Testis (tissue), 3 donors: ENCODE results near the gene MYADM. TPM values are rescaled to one million over a fixed set of nuclear protein-coding genes. Genes with fewer than 3 reads are reported as not detected.
"Not testable (repeated sequence)": the region's sequence is repeated elsewhere in the genome, so short reads cannot be mapped to it uniquely, and the experiment has no call there.

Source experiments
- DNase-seq: peaks from one replicate; pipeline ENCODE4 v3.0.0-alpha.2; 2019
- H3K27ac ChIP-seq, 2 donors: fragments of 200-600 bp; sonication (generic); one replicate each; pipeline ENCODE4 v1.5.1; 2019
- H3K27me3 ChIP-seq: fragments of 200-600 bp; sonication (generic); one replicate; pipeline ENCODE4 v1.5.1; 2019
- H3K36me3 ChIP-seq: fragments of 200-600 bp; sonication (generic); one replicate; pipeline ENCODE4 v1.5.1; 2017; ENCODE audit warnings: low read depth; ENCODE audit errors: missing control alignments
- H3K4me1 ChIP-seq: fragments of 200-600 bp; sonication (generic); one replicate; pipeline ENCODE4 v1.5.1; 2019
- H3K4me3 ChIP-seq, 2 donors: fragments of 200-600 bp; sonication (generic); one replicate each; pipeline ENCODE4 v1.5.1; 2017 to 2019
- H3K9me3 ChIP-seq: fragments of 200-600 bp; sonication (generic); one replicate; pipeline ENCODE4 v1.5.1; 2017
- POLR2A ChIP-seq: fragments of 450-650 bp; IDR thresholded peaks from one replicate; pipeline ENCODE4 v1.6.1; 2017; ENCODE audit warnings: antibody characterized with exemption, mild to moderate bottlenecking, moderate library complexity
- WGBS, 2 donors: methylation state at CpG; one replicate each; pipeline ENCODE4 v1.1.5; 2018; 5-methylcytosine and 5-hydroxymethylcytosine counted together
- intact Hi-C: fragments of 100-400 bp; cut with DNase I; formaldehyde crosslinking; loops from one replicate; pipeline ENCODE4 v1.15.1; 2023; ENCODE audit warnings: low total_unique reads
- polyA plus RNA-seq: library from polyadenylated mRNA; stranded (reverse); fragments of 350-450 nt; fragmentation: Illumina TruSeq; extraction: RNeasy Lipid Tissue Mini Kit (QIAGEN cat#74804); gene quantifications from one replicate; pipeline ENCODE4 v1.2.3, GENCODE V29; 2014; ENCODE audit warnings: low read depth, low replicate concordance; ENCODE audit not compliant: insufficient read depth
- total RNA-seq, 2 donors: library from RNA; depleted of rRNA; stranded (reverse); fragments of >200 nt; gene quantifications; one replicate each; pipeline ENCODE4 v1.2.3, GENCODE V29; 2016
- TF ChIP-seq, protein P1 (sequence below), 3 experiments: fragments of 450-650 bp in 2 of 3; fragments of 200-600 bp in 1 of 3; sonication (generic) in 1 of 3; IDR thresholded peaks; one replicate each; pipeline ENCODE4 v1.5.1; 2016 to 2019; ENCODE audit warnings: antibody characterized with exemption in 3 of 3, mild to moderate bottlenecking in 2 of 3, moderate library complexity in 1 of 3

Gene MYADM
- total and polyA plus RNA-seq, 3 donors from 2014 or later: 48.7 to 128 (median 57.8) TPM

DNA sequence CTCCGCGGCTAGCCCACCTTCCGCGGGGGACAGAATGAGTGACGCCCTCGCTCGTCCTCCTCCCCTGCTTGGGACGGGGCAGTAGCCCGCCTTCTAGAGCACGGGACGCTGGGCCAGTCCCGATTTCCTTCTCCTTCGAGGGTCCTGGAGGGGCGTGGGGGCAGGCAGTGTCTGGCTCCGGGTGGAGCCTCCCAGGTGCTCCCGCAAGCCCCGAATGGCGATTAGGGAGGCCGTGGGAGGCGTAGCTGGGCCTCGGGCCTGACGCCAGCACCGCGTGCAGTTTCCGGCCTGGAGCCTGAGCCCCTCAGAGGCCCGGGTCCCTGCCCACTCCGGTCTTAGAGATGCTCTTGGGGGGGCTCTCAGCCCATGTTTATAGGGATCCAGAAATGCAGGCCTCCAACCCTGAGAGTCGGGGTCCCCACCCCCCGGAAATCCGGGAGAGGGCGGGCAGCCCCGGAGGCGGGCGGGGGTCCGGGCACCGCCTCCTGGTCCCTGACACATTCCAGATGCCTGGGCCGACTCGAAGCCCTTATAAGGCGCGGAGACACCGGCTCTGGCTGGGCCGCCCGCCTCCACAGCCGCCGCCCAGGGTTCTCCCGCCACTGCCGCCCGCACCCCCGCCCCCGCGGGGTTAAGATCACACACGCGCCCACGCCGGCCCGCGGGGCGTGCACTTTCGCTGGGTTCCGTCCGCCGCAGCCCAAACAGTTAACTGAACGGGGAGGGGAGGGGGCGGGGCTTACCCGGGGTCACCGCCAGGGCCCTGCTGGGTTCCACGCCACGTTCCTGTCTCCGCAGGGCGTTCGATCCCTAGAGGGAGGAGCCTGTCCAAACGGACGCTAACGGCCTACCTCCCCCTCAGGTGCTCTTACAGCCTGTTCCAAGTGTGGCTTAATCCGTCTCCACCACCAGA, 1.5 kb downstream of the MYADM start:
- Histone ChIP-seq H3K36me3 (no peaks in the 10 kb centered on the region), H3K27ac (peak overlapping the region; percentile 94 to 95), H3K4me1 (peaks cover 18% of the 10 kb centered on the region), H3K4me3 (peak overlapping the region; percentile 61 to 80), H3K9me3 (no peaks in the 10 kb centered on the region), H3K27me3 (no peaks in the 10 kb centered on the region)
- DNase-seq: peak; percentile 86
- TF ChIP-seq POLR2A: no peak
- TF ChIP-seq, protein P1, sequence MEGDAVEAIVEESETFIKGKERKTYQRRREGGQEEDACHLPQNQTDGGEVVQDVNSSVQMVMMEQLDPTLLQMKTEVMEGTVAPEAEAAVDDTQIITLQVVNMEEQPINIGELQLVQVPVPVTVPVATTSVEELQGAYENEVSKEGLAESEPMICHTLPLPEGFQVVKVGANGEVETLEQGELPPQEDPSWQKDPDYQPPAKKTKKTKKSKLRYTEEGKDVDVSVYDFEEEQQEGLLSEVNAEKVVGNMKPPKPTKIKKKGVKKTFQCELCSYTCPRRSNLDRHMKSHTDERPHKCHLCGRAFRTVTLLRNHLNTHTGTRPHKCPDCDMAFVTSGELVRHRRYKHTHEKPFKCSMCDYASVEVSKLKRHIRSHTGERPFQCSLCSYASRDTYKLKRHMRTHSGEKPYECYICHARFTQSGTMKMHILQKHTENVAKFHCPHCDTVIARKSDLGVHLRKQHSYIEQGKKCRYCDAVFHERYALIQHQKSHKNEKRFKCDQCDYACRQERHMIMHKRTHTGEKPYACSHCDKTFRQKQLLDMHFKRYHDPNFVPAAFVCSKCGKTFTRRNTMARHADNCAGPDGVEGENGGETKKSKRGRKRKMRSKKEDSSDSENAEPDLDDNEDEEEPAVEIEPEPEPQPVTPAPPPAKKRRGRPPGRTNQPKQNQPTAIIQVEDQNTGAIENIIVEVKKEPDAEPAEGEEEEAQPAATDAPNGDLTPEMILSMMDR (IDR thresholded peaks at IDR 0.05): peak in 2 of 3 experiments; percentile 20 to 33
- intact Hi-C loops: no loop called here
- 0 to 1% methylated on average over 3 to 37 of the region's 75 CpGs for WGBS, 2 donors

DNA sequence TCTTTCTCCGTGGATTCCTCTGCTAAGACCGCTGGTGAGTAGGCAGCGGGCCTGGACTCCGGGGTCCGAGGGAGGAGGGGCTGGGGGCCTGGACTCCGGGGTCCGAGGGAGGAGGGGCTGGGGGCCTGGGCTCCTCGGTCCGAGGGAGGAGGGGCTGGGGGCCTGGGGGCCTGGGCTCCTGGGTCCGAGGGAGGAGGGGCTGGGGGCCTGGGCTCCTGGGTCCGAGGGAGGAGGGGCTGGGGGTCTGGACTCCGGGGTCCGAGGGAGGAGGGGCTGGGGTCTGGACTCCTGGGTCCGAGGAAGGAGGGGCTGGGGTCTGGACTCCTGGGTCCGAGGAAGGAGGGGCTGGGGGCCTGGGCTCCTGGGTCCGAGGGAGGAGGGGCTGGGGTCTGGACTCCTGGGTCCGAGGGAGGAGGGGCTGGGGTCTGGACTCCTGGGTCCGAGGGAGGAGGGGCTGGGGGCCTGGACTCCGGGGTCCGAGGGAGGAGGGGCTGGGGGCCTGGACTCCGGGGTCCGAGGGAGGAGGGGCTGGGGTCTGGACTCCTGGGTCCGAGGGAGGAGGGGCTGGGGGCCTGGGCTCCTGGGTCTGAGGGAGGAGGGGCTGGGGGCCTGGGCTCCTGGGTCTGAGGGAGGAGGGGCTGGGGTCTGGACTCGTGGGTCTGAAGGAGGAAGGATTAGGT, 2.3 kb downstream of the MYADM start:
- peak overlapping the region; percentile 61 to 80 for H3K4me3 ChIP-seq
- H3K27me3 ChIP-seq, H3K36me3 ChIP-seq, H3K9me3 ChIP-seq, DNase-seq, intact Hi-C loops: not testable (repeated sequence)
- peak overlapping the region; percentile 94 to 95 for H3K27ac ChIP-seq
- 2 to 4% methylated on average over 8 to 13 of the region's 24 CpGs for WGBS, 2 donors
- H3K4me1 ChIP-seq: peaks cover 19% of the 10 kb centered on the region

DNA sequence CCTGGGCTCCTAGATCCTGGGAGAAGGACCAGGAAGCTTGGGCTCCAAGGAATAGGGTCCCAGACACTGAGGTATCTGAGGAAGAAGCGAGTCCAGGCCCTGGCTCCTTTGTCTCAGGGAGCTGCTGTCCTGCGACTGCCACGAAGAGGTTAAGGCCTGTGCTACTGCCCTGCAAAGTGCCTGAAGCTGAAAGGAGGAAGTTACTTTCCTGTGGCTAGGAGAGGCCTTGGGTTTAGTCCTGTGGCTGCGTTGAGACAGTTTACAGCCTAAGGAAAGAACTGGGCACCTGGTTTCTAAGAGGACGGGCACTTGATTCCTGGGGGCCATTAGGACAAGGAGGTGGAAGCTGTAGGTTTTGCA, 2.8 kb downstream of the MYADM start:
- Histone ChIP-seq H3K9me3 (no peaks in the 10 kb centered on the region), H3K4me1 (peaks cover 21% of the 10 kb centered on the region), H3K36me3 (no peaks in the 10 kb centered on the region), H3K4me3 (no peak overlapping the region), H3K27ac (peak overlapping the region; percentile 94 to 95), H3K27me3 (no peaks in the 10 kb centered on the region)
- 38 to 45% methylated on average over 5 of the region's 5 CpGs for WGBS, 2 donors
- TF ChIP-seq, protein P1 (IDR thresholded peaks at IDR 0.05): no peak
- TF ChIP-seq POLR2A: no peak
- intact Hi-C loops: no loop called here
- peak; percentile 38 for DNase-seq

DNA sequence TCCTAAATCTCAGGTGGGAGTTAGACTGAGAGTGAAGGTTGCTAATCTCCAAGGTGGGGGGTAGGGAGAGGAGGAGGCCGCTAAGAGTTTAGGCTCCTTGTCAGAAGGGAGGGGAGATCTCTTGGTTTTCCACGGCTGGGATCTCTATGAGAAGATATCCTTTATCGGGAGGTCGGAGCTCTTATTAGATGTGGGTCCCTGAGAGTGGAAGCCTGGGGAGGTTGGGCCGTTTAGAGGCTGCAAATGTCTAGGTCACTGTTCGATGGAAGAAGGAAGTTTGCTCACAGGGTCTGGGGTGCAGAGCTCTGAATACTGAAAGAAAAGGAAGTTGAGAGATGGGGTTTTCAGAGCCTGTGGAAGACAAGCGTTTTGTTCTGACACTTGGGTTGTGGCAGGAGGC, 3.8 kb downstream of the MYADM start:
- DNase-seq: no peak
- TF ChIP-seq, protein P1 (IDR thresholded peaks at IDR 0.05): no peak
- no peak for TF ChIP-seq POLR2A
- H3K4me3 ChIP-seq: no peak overlapping the region
- 48 to 58% methylated on average over 7 of the region's 7 CpGs for WGBS, 2 donors
- intact Hi-C loops: no loop called here
- no peak overlapping the region for H3K27ac ChIP-seq
- H3K4me1 ChIP-seq: peaks cover 16% of the 10 kb centered on the region
- no peaks in the 10 kb centered on the region for H3K9me3 ChIP-seq
- no peaks in the 10 kb centered on the region for H3K27me3 ChIP-seq
- H3K36me3 ChIP-seq: no peaks in the 10 kb centered on the region

DNA sequence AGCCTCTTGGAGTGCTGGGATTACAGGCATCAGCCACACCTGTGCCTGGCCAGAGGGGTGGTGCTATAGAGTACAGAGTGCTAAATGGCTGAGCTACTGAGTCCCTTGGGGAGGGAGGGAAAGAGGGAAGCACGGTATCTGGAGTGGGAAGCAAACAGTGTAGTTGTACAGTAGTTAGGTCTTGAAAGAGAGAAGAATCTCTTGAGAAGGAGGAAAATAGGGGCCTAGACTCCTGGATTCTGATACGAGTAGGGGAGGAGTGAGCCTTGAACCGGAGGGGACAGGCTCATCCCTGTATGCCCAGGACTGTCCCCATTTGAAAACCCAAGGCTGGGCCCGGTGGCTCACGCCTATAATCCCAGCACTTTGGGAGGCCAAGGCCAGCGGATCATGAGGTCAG, 5.1 kb downstream of the MYADM start:
- Histone ChIP-seq H3K4me3 (no peak overlapping the region), H3K4me1 (peaks cover 3% of the 10 kb centered on the region), H3K36me3 (no peaks in the 10 kb centered on the region), H3K27ac (no peak overlapping the region), H3K9me3 (no peaks in the 10 kb centered on the region), H3K27me3 (no peaks in the 10 kb centered on the region)
- DNase-seq: no peak
- TF ChIP-seq, protein P1 (IDR thresholded peaks at IDR 0.05): no peak
- no peak for TF ChIP-seq POLR2A
- intact Hi-C loops: no loop called here
- WGBS, 2 donors: 66 to 70% methylated on average over 6 of the region's 6 CpGs
